Measurements from ENCODE around the gene RAB36. TPM values are rescaled to one million over a fixed set of nuclear protein-coding genes. Genes with fewer than 3 reads are reported as not detected.

Gene RAB36
- total and polyA plus RNA-seq, 2 experiments from 2014 or later = 2.7 to 5.3 TPM

DNA sequence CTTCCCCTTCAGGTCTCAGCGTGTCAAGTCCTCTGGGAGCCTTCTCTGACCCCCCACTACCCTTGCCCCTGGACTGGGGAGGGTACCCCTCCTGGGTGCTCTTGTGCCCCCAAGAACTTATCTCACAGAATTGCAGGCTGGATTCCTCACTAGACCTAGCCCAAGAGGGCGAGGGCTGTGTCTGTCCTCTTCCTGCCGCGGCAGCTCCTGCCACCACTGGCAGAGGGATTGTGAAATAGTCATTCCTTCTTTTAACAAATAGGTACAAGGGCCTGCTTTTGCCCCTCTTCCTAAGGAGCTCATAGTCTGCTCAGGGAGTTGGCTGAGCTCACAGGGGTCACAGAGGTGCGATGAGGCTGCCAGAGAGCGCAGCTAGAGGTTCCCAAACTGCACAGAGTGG, 5.5 kb downstream of the RAB36 start:
- Histone ChIP-seq H3K4me2 (no peak overlapping the region), H2AFZ (no peak overlapping the region), H3K79me2 (no peaks in the 10 kb centered on the region), H3K36me3 (replicated peaks; ENCODE audit: insufficient read depth, low read depth) (no peaks in the 10 kb centered on the region), H3K9me2 (replicated peaks; ENCODE audit: insufficient read depth) (no peaks in the 10 kb centered on the region), H3K9me3 (ENCODE audit: low read depth) (no peaks in the 10 kb centered on the region), H3K4me3 (no peak overlapping the region), H3K27ac (no peak overlapping the region), H3K4me1 (ENCODE audit: insufficient read depth) (peaks cover 10% of the 10 kb centered on the region), H3K27me3 (no peaks in the 10 kb centered on the region), H4K20me1 (ENCODE audit: insufficient read depth, poor library complexity, severe bottlenecking) (no peaks in the 10 kb centered on the region)
- 95% methylated on average over 5 of the region's 6 CpGs for WGBS (ENCODE audit: low lambda C conversion rate, missing lambda C conversion rate)
- TF ChIP-seq, protein P1, sequence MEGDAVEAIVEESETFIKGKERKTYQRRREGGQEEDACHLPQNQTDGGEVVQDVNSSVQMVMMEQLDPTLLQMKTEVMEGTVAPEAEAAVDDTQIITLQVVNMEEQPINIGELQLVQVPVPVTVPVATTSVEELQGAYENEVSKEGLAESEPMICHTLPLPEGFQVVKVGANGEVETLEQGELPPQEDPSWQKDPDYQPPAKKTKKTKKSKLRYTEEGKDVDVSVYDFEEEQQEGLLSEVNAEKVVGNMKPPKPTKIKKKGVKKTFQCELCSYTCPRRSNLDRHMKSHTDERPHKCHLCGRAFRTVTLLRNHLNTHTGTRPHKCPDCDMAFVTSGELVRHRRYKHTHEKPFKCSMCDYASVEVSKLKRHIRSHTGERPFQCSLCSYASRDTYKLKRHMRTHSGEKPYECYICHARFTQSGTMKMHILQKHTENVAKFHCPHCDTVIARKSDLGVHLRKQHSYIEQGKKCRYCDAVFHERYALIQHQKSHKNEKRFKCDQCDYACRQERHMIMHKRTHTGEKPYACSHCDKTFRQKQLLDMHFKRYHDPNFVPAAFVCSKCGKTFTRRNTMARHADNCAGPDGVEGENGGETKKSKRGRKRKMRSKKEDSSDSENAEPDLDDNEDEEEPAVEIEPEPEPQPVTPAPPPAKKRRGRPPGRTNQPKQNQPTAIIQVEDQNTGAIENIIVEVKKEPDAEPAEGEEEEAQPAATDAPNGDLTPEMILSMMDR (IDR thresholded peaks at IDR 0.05; ENCODE audit: poor library complexity) = no peak
- no peak for DNase-seq (ENCODE audit: low spot score)

DNA sequence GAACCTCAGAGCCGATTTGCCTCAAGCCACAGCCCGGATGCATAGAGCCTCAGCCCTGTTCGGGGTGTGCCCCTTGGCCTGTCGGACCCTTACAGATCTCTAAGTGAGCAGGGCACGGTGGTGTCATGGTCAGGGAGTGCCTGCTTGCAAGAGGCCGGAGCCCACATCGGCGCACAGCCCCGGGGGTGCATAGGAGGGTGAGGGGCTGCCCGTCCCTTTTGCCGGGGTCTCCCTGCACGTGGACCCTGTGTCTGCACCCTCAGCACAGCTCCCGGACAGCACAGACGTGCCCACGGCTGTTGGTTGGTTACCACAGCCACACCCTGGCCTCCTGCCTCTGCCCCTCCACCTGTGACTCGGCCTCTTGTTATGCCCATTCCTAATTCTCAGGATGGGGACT, 6.5 kb downstream of the RAB36 start:
- Histone ChIP-seq H3K9me3 (ENCODE audit: low read depth) (no peaks in the 10 kb centered on the region), H3K27me3 (no peaks in the 10 kb centered on the region), H3K36me3 (replicated peaks; ENCODE audit: insufficient read depth, low read depth) (no peaks in the 10 kb centered on the region), H3K27ac (no peak overlapping the region), H3K4me2 (no peak overlapping the region), H3K9me2 (replicated peaks; ENCODE audit: insufficient read depth) (no peaks in the 10 kb centered on the region), H4K20me1 (ENCODE audit: insufficient read depth, poor library complexity, severe bottlenecking) (no peaks in the 10 kb centered on the region), H3K79me2 (no peaks in the 10 kb centered on the region), H3K4me1 (ENCODE audit: insufficient read depth) (peaks cover 6% of the 10 kb centered on the region), H2AFZ (no peak overlapping the region), H3K4me3 (no peak overlapping the region)
- TF ChIP-seq, protein P1 (IDR thresholded peaks at IDR 0.05; ENCODE audit: poor library complexity) = no peak
- no peak for TF ChIP-seq EZH2phosphoT487 (IDR thresholded peaks at IDR 0.05; ENCODE audit: low read depth, severe bottlenecking, unreplicated experiment)
- TF ChIP-seq EZH2 (IDR thresholded peaks at IDR 0.05; ENCODE audit: borderline replicate concordance) = no peak
- WGBS (ENCODE audit: low lambda C conversion rate, missing lambda C conversion rate) = 95% methylated on average over 14 of the region's 16 CpGs
- no peak for DNase-seq (ENCODE audit: low spot score)

DNA sequence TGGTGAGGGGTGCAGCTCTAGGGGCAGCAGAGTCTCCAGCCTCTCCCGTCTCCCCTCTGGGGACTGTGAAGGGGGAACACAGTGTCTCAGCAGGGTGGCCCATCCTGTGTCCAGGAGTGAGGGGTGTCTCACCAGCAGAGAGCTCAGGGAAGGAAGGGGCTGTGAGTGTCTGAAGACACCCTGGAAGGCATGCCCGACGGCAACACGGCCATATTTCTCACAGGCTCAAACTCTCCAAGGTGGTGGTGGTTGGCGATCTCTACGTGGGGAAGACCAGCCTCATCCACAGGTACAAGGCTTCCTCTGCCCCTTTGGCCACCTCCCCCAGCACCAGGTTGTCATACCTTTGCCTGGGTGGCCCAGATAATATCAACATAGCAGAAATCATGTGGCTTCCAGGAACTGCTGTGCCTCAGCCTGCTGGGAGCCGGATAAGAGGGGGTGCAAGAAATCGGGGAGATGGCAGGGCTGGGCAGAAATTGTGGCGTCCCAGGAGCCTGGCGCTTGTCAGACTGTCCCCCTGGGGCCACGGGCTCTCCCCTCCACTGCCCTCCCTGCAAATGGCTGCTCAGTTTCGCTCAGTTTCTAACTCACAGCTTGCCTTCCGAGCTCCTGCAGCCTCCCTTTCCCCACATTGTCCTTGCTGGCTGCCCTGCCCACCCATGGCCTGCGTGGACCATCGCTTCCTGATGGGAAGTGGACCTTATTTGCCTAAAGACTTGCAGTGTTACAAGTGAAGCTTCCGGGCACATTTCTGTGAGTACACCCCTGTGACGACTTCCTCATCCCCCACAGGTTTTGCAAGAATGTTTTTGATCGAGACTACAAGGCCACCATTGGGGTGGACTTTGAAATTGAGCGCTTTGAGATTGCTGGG, 7.2 kb downstream of the RAB36 start:
- Histone ChIP-seq H2AFZ (no peak overlapping the region), H3K4me2 (no peak overlapping the region), H3K27ac (no peak overlapping the region), H3K4me3 (no peak overlapping the region), H3K36me3 (replicated peaks; ENCODE audit: insufficient read depth, low read depth) (no peaks in the 10 kb centered on the region), H3K27me3 (no peaks in the 10 kb centered on the region), H3K4me1 (ENCODE audit: insufficient read depth) (peaks cover under 1% of the 10 kb centered on the region), H4K20me1 (ENCODE audit: insufficient read depth, poor library complexity, severe bottlenecking) (no peaks in the 10 kb centered on the region), H3K79me2 (no peaks in the 10 kb centered on the region), H3K9me3 (ENCODE audit: low read depth) (no peaks in the 10 kb centered on the region), H3K9me2 (replicated peaks; ENCODE audit: insufficient read depth) (no peaks in the 10 kb centered on the region)
- 92% methylated on average over 19 of the region's 19 CpGs for WGBS (ENCODE audit: low lambda C conversion rate, missing lambda C conversion rate)
- no peak for DNase-seq (ENCODE audit: low spot score)
- TF ChIP-seq EZH2phosphoT487 (IDR thresholded peaks at IDR 0.05; ENCODE audit: low read depth, severe bottlenecking, unreplicated experiment) (no peak), EZH2 (IDR thresholded peaks at IDR 0.05; ENCODE audit: borderline replicate concordance) (no peak)
- TF ChIP-seq, protein P1 (IDR thresholded peaks at IDR 0.05; ENCODE audit: poor library complexity) = no peak
